H9 (cell line): ENCODE measurements around the gene UBXN7. TPM values are rescaled to one million over a fixed set of nuclear protein-coding genes. Genes with fewer than 3 reads are reported as not detected.

Source experiments
- DNase-seq: peaks from one replicate; pipeline ENCODE4 v3.0.0-alpha.2; 2017
- H2AFZ ChIP-seq: one replicate; pipeline ENCODE4 v1.6.1; 2013; ENCODE audit warnings: mild to moderate bottlenecking, low read length, control low read depth, moderate library complexity
- H2AK5ac ChIP-seq: 2 replicates; pipeline ENCODE4 v1.6.1; 2013; ENCODE audit warnings: low read length, control low read depth, mixed read lengths; ENCODE audit not compliant: insufficient read length
- H2BK120ac ChIP-seq: one replicate; pipeline ENCODE4 v1.6.1; 2013; ENCODE audit warnings: low read depth, mild to moderate bottlenecking, low read length, control low read depth, inconsistent platforms; ENCODE audit not compliant: poor library complexity, severe bottlenecking
- H2BK12ac ChIP-seq: 2 replicates; pipeline ENCODE4 v1.6.1; 2013; ENCODE audit warnings: low read length, control low read depth, mixed read lengths, low read depth; ENCODE audit not compliant: insufficient read length
- H2BK15ac ChIP-seq: 2 replicates; pipeline ENCODE4 v1.6.1; 2013; ENCODE audit warnings: low read depth, low read length, control low read depth
- H2BK20ac ChIP-seq: one replicate; pipeline ENCODE4 v1.6.1; 2013; ENCODE audit warnings: low read depth, mild to moderate bottlenecking, low read length, control low read depth, inconsistent platforms; ENCODE audit not compliant: poor library complexity, severe bottlenecking
- H2BK5ac ChIP-seq: 2 replicates; pipeline ENCODE4 v1.6.1; 2013; ENCODE audit warnings: low read length, control low read depth, mixed read lengths; ENCODE audit not compliant: insufficient read length
- H3K14ac ChIP-seq: 2 replicates; pipeline ENCODE4 v1.6.1; 2013; ENCODE audit warnings: low read length, control low read depth; ENCODE audit not compliant: insufficient read depth
- H3K18ac ChIP-seq: 2 replicates; pipeline ENCODE4 v1.6.1; 2013; ENCODE audit warnings: low read depth, mild to moderate bottlenecking, mixed read lengths, low read length, control low read depth; ENCODE audit not compliant: insufficient read length
- H3K23ac ChIP-seq: 2 replicates; pipeline ENCODE4 v1.6.1; 2013; ENCODE audit warnings: low read length, control low read depth, mixed read lengths, low read depth; ENCODE audit not compliant: insufficient read length
- H3K23me2 ChIP-seq: 2 replicates; pipeline ENCODE4 v1.6.1; 2013; ENCODE audit warnings: low read depth, mild to moderate bottlenecking, mixed read lengths, low read length, control low read depth; ENCODE audit not compliant: insufficient read length, poor library complexity, severe bottlenecking
- H3K27ac ChIP-seq: 2 replicates; pipeline ENCODE4 v1.5.1; 2013; ENCODE audit warnings: low read length, control low read depth, mixed read lengths, low read depth; ENCODE audit not compliant: insufficient read length
- H3K27me3 ChIP-seq: 2 replicates; pipeline ENCODE4 v1.6.1; 2013; ENCODE audit warnings: low read length, control low read depth, inconsistent platforms; ENCODE audit not compliant: insufficient read depth
- H3K4ac ChIP-seq: 2 replicates; pipeline ENCODE4 v1.6.1; 2013; ENCODE audit warnings: low read depth, mild to moderate bottlenecking, control low read depth, inconsistent platforms, low read length, moderate library complexity
- H3K4me1 ChIP-seq: 2 replicates; pipeline ENCODE4 v1.6.1; 2013; ENCODE audit warnings: low read length, control low read depth, inconsistent platforms; ENCODE audit not compliant: insufficient read depth
- H3K4me2 ChIP-seq: 2 replicates; pipeline ENCODE4 v1.6.1; 2013; ENCODE audit warnings: low read length, control low read depth, mixed read lengths; ENCODE audit not compliant: insufficient read length, insufficient read depth
- H3K56ac ChIP-seq: 2 replicates; pipeline ENCODE4 v1.6.1; 2013; ENCODE audit warnings: low read depth, mild to moderate bottlenecking, mixed read lengths, low read length, control low read depth; ENCODE audit not compliant: insufficient read length
- H3K79me1 ChIP-seq: 2 replicates; pipeline ENCODE4 v1.6.1; 2013; ENCODE audit warnings: low read depth, mild to moderate bottlenecking, moderate library complexity, low read length, control low read depth, inconsistent platforms; ENCODE audit not compliant: insufficient read depth, poor library complexity, severe bottlenecking
- H3K79me2 ChIP-seq: 2 replicates; pipeline ENCODE4 v1.6.1; 2013; ENCODE audit warnings: low read length, control low read depth, inconsistent platforms; ENCODE audit not compliant: insufficient read depth
- H3K9ac ChIP-seq: 2 replicates; pipeline ENCODE4 v1.6.1; 2013; ENCODE audit warnings: low read length, control low read depth, mixed read lengths; ENCODE audit not compliant: insufficient read length; ENCODE audit errors: extremely low read depth
- H3K9me3 ChIP-seq: one replicate; pipeline ENCODE4 v1.6.1; 2013; ENCODE audit warnings: low read depth, low read length, inconsistent platforms; ENCODE audit not compliant: control insufficient read depth
- H3T11ph ChIP-seq: one replicate; pipeline ENCODE4 v1.6.1; 2013; ENCODE audit warnings: mild to moderate bottlenecking, low read length, control low read depth, inconsistent platforms
- H4K20me1 ChIP-seq: one replicate; pipeline ENCODE4 v1.6.1; 2013; ENCODE audit not compliant: control insufficient read depth, insufficient read length, insufficient read depth
- H4K5ac ChIP-seq: 2 replicates; pipeline ENCODE4 v1.6.1; 2013; ENCODE audit warnings: low read depth, mild to moderate bottlenecking, mixed read lengths, low read length, control low read depth; ENCODE audit not compliant: insufficient read length
- H4K8ac ChIP-seq: replicated peaks from 2 replicates; pipeline ENCODE4 v1.6.1; 2013; ENCODE audit warnings: low read length, control low read depth, mixed read lengths, low read depth; ENCODE audit not compliant: insufficient read length
- H4K91ac ChIP-seq: 2 replicates; pipeline ENCODE4 v1.6.1; 2013; ENCODE audit warnings: low read depth, mild to moderate bottlenecking, moderate library complexity, mixed read lengths, low read length, control low read depth; ENCODE audit not compliant: insufficient read length
- H3K27ac Mint-ChIP-seq, 3 experiments: 2 replicates in 2 of 3; 3 replicates in 1 of 3; pipeline ENCODE4 v1.8.0; 2020 to 2021; ENCODE audit warnings: mixed read lengths in 3 of 3, mild to moderate bottlenecking in 1 of 3, moderate library complexity in 1 of 3
- H3K27me3 Mint-ChIP-seq: 2 replicates; pipeline ENCODE4 v1.8.0; 2021; ENCODE audit warnings: low read depth, mild to moderate bottlenecking, moderate library complexity, mixed read lengths
- H3K36me3 Mint-ChIP-seq, 3 experiments: 2 replicates in 2 of 3; 3 replicates in 1 of 3; pipeline ENCODE4 v1.8.0; 2020 to 2021; ENCODE audit warnings: low read depth in 3 of 3, mixed read lengths in 3 of 3; ENCODE audit not compliant: insufficient read depth in 1 of 3
- H3K4me1 Mint-ChIP-seq, 2 experiments: 2 replicates each; pipeline ENCODE4 v1.8.0; 2020; ENCODE audit warnings: mixed read lengths in 2 of 2
- H3K4me3 Mint-ChIP-seq, 2 experiments: 2 replicates in 1 of 2; 3 replicates in 1 of 2; pipeline ENCODE4 v1.8.0; 2020 to 2021; ENCODE audit warnings: mild to moderate bottlenecking in 2 of 2, mixed read lengths in 2 of 2, moderate library complexity in 1 of 2
- H3K9me3 Mint-ChIP-seq, 2 experiments: 2 replicates in 1 of 2; 3 replicates in 1 of 2; pipeline ENCODE4 v1.8.0; 2020; ENCODE audit warnings: mild to moderate bottlenecking in 2 of 2, mixed read lengths in 2 of 2, moderate library complexity in 1 of 2
- WGBS: extraction: QIAGEN DNeasy Blood & Tissue Kit; methylation state at CpG from one replicate; pipeline ENCODE4 v1.1.7; 2013; ENCODE audit warnings: missing lambda C conversion rate, low lambda C conversion rate, mixed read lengths; ENCODE audit not compliant: insufficient read length; ENCODE audit errors: extremely low coverage; 5-methylcytosine and 5-hydroxymethylcytosine counted together
- total RNA-seq: library from RNA; stranded (reverse); gene quantifications from 2 replicates; pipeline ENCODE4 v1.2.1, GENCODE V29; 2021
- TF ChIP-seq, protein P1 (sequence below): fragments of 200-600 bp; sonication (generic); conservative IDR thresholded peaks from 3 replicates; pipeline ENCODE4 v1.8.0; 2021; ENCODE audit warnings: antibody characterized with exemption, mild to moderate bottlenecking

Gene UBXN7
- total RNA-seq, 1 experiment from 2014 or later = 110 TPM

DNA sequence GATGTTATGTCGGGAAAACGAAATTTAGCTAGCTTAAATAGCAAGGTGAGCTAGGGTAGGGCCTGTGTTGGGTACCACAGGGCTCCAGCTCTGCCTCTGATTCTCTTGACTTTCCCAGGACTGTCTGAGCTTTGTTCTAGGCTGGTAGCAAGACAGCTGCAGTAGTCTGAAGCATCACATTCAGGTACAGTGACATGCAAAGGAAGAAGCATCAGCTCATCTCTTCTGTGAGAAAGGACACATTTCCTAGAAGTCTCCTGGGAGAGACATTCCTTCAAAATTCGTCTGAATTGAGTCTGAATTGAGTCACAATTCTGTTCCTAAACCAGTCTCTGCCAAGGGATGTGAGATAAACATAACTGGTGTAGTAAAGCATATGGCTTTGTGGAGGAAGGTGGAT is 8.5 kb upstream of the UBXN7 start:
- Histone ChIP-seq H3K23me2 (no peaks in the 10 kb centered on the region), H3K79me2 (no peaks in the 10 kb centered on the region), H3K27me3 (no peaks in the 10 kb centered on the region), H2BK15ac (no peak overlapping the region), H2AK5ac (no peak overlapping the region), H3K4me1 (no peaks in the 10 kb centered on the region), H3K9ac (no peak overlapping the region), H4K5ac (no peak overlapping the region), H3K23ac (no peak overlapping the region), H4K8ac (no peak overlapping the region), H2AFZ (no peak overlapping the region), H2BK5ac (no peak overlapping the region), H3K9me3 (no peaks in the 10 kb centered on the region), H2BK20ac (no peak overlapping the region), H2BK12ac (no peak overlapping the region), H4K20me1 (no peaks in the 10 kb centered on the region), H3K18ac (no peak overlapping the region), H3K79me1 (no peaks in the 10 kb centered on the region), H3K4ac (no peak overlapping the region), H3K56ac (no peak overlapping the region), H3K14ac (no peak overlapping the region), H3K27ac (no peak overlapping the region), H2BK120ac (no peak overlapping the region), H3K4me2 (no peak overlapping the region), H4K91ac (no peak overlapping the region), H3T11ph (no peak overlapping the region)
- H3K36me3 Mint-ChIP-seq = no peaks in the 10 kb centered on the region
- peaks cover 3 to 5% of the 10 kb centered on the region in 2 experiments; a peak in 1 of 4 replicates for H3K4me1 Mint-ChIP-seq
- H3K9me3 Mint-ChIP-seq = no peaks in the 10 kb centered on the region
- TF ChIP-seq, protein P1, sequence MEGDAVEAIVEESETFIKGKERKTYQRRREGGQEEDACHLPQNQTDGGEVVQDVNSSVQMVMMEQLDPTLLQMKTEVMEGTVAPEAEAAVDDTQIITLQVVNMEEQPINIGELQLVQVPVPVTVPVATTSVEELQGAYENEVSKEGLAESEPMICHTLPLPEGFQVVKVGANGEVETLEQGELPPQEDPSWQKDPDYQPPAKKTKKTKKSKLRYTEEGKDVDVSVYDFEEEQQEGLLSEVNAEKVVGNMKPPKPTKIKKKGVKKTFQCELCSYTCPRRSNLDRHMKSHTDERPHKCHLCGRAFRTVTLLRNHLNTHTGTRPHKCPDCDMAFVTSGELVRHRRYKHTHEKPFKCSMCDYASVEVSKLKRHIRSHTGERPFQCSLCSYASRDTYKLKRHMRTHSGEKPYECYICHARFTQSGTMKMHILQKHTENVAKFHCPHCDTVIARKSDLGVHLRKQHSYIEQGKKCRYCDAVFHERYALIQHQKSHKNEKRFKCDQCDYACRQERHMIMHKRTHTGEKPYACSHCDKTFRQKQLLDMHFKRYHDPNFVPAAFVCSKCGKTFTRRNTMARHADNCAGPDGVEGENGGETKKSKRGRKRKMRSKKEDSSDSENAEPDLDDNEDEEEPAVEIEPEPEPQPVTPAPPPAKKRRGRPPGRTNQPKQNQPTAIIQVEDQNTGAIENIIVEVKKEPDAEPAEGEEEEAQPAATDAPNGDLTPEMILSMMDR = no peak
- WGBS = no CpG with 5 or more reads among the region's 3 CpGs
- H3K4me3 Mint-ChIP-seq = no peak overlapping the region
- no peak for DNase-seq
- H3K27ac Mint-ChIP-seq = no peak overlapping the region; a peak in 1 of 7 replicates
- H3K27me3 Mint-ChIP-seq = peaks cover 1% of the 10 kb centered on the region; the same call in 1 of the 2 replicates
